Erythroblast (primary cell): ENCODE data around the gene MYLK2.

Source experiments
- GATA1 ChIP-seq: IDR thresholded peaks from 2 replicates; pipeline ENCODE4 v1.6.1; 2011; ENCODE audit warnings: low read depth, mild to moderate bottlenecking, control low read depth, low read length, moderate library complexity
- POLR2A ChIP-seq: IDR thresholded peaks from 2 replicates; pipeline ENCODE4 v1.6.1; 2011; ENCODE audit warnings: mild to moderate bottlenecking, low read length

DNA sequence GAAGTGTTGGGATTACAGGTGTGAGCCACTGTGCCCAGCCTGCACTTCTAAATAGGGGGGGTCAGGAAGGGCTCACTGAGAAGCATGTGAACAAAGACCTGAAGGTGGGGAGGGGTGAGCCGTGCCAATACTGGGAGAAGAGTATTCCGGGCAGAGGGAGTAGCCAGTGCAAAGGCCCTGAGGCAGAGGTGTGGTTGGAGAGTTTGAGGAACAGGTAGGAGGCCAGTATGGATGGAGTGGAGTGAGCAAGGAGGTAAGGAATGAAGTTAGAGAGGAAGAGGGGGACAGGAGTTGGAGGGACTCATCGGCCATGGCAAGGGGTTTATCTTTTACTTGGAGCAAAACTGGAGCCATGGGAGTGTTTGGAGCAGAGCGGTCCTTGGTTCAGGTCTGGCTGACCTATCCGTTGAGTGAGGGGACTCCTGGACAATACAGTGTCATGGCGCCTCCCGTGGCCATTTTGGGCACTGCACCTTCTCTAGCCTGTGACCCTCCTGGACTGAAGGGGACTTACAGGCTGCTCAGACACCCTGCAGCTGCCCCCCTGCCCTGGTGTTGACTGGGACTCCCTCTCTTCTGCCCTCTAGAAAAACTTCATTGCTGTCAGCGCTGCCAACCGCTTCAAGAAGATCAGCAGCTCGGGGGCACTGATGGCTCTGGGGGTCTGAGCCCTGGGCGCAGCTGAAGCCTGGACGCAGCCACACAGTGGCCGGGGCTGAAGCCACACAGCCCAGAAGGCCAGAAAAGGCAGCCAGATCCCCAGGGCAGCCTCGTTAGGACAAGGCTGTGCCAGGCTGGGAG is 14.2 kb downstream of the MYLK2 start:
- TF ChIP-seq POLR2A (no peak), GATA1 (no peak)
